Activated naive CD4-positive, alpha-beta T cell treated with anti-CD3 and anti-CD28 coated beads, Interleukin-2, amount 50 U/mL, for 24 hours (primary cell): ENCODE data around the gene OTX1.
"Not testable (repeated sequence)": the region's sequence is repeated elsewhere in the genome, so short reads cannot be mapped to it uniquely, and the experiment has no call there.

Experiments
- H3K27ac Mint-ChIP-seq: one replicate; pipeline ENCODE4 v1.8.0; 2021; ENCODE audit warnings: mild to moderate bottlenecking, mixed read lengths
- H3K27me3 Mint-ChIP-seq: one replicate; pipeline ENCODE4 v1.8.0; 2021; ENCODE audit warnings: mixed read lengths
- H3K36me3 Mint-ChIP-seq: one replicate; pipeline ENCODE4 v1.8.0; 2021; ENCODE audit warnings: mixed read lengths
- H3K4me1 Mint-ChIP-seq: one replicate; pipeline ENCODE4 v1.8.0; 2021; ENCODE audit warnings: mixed read lengths
- H3K4me3 Mint-ChIP-seq: one replicate; pipeline ENCODE4 v1.8.0; 2021; ENCODE audit warnings: mild to moderate bottlenecking, mixed read lengths
- H3K9me3 Mint-ChIP-seq: one replicate; pipeline ENCODE4 v1.8.0; 2021; ENCODE audit warnings: mixed read lengths

OTX1 gene

DNA sequence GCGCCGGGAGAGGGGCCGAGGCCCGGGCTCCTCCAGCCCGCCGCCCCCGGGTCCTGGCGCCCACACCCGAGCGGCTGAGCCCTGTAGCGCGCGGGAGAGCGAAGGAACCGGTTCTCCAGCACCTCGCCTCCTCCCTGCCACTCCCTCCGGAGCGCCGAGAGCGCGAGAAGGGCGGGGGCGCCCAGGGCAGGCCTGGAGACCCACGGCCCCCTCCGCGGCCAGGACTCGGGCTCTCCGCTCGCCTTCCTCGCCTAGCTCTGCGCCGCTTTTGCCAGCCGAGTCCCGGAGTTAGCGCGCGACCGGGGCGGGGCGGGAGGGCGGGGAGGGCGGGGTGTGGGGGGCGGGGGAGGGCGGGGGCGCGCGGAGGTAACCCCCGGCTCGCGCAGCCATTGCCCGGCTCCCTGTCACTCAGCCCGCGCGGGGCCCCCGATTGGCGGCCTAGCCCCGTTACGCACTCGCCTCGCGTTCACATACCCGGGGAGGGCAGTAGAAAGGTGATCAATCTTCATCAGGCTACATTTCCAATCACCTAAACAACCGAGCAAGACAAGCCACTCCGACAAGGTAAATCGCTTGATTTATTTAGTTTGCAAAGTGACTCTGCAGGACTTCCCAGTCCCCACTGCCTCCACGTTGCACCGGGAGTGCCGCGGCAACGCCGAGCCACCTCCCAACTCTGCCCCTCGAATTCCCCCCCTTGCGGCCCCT is at the start of gene OTX1:
OTX1 (plus strand) TSS at position 497 of the 708 bp plus-strand sequence. CDS start 2,161 bp downstream, outside the sequence.
- peak within 1 kb of the TSS; percentile 90 for H3K4me3 Mint-ChIP-seq
- H3K27me3 Mint-ChIP-seq: peaks cover 59% of the 10 kb centered on the region
- peak within 1 kb of the TSS; percentile 51 for H3K27ac Mint-ChIP-seq
- no peaks in the 10 kb centered on the region for H3K9me3 Mint-ChIP-seq
- H3K36me3 Mint-ChIP-seq: peaks cover 7% of the 10 kb centered on the region
- peaks cover 63% of the 10 kb centered on the region for H3K4me1 Mint-ChIP-seq

DNA sequence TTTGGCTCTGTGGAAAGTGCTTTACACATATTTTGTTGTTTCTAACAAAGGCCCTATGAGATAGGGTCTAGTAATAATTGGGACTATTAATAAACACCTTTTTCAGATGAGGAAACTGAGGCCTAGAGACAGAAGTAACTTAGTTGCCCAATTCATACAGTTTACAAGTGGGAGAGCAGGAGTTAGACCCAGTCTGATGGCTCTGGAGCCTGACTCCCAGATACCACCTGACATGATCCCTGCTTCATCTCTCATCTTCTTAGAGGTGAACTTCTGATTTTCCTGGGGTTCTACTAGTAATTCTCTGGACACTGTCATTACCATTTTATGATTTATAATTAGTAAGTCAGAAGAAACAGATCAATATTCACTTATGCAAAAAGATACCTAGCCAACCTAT is 49.1 kb upstream of the OTX1 start:
- no peaks in the 10 kb centered on the region for H3K4me1 Mint-ChIP-seq
- H3K27me3 Mint-ChIP-seq: no peaks in the 10 kb centered on the region
- H3K36me3 Mint-ChIP-seq: peaks cover 17% of the 10 kb centered on the region
- H3K27ac Mint-ChIP-seq: no peak overlapping the region
- no peaks in the 10 kb centered on the region for H3K9me3 Mint-ChIP-seq
- no peak overlapping the region for H3K4me3 Mint-ChIP-seq

DNA sequence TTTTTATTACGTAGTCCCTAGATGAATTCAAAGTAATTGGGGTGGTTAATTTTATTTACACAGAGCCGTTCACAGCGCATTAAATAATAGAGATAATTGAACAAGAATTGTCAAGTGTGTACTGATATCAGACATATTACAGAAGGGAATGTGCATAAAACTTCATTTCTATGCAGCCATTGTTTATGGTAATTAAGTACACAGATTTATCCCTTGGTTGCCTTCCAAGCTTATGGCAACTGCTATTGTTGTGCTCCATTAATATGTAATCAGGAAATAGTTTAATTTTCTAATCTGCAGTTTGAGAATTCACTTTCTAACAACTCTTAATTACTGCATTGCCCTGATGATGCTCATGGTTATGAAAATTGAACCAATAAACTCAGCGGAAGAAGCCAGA is 47.3 kb upstream of the OTX1 start:
- peaks cover 12% of the 10 kb centered on the region for H3K36me3 Mint-ChIP-seq
- no peaks in the 10 kb centered on the region for H3K9me3 Mint-ChIP-seq
- H3K4me3 Mint-ChIP-seq: no peak overlapping the region
- no peak overlapping the region for H3K27ac Mint-ChIP-seq
- H3K27me3 Mint-ChIP-seq: no peaks in the 10 kb centered on the region
- no peaks in the 10 kb centered on the region for H3K4me1 Mint-ChIP-seq

DNA sequence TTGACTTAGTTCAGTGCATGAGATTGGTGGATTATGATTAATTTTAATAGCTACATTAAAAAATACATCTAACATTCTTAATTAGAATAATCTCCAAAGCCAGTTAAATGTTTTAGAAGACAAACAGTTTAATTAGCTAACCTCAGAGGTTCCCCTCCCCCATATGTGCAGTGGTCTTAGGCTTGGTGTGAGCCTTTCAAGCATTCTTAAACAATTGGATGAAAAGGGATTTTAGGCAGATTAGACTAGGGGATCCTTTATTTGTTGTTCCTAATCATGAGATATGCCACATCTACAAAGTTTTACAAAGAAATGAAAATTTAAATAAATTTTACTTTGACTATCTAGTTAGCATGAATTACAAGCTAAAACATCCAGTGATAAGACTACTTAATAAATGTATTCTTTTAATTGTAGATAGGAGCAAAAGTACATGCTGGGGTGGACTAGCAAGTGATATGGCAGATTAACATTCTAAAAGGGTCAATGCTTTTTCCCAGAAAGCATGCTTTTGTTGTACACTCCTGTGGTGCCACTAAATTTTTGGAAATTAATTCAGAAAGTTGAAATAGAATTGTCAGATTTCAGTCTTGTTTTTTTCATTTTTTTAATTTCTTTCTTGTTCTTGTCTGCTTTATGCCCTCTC is 42.7 kb upstream of the OTX1 start:
- no peaks in the 10 kb centered on the region for H3K27me3 Mint-ChIP-seq
- H3K4me1 Mint-ChIP-seq: no peaks in the 10 kb centered on the region
- H3K36me3 Mint-ChIP-seq: peaks cover 10% of the 10 kb centered on the region
- no peak overlapping the region for H3K27ac Mint-ChIP-seq
- no peaks in the 10 kb centered on the region for H3K9me3 Mint-ChIP-seq
- H3K4me3 Mint-ChIP-seq: no peak overlapping the region

DNA sequence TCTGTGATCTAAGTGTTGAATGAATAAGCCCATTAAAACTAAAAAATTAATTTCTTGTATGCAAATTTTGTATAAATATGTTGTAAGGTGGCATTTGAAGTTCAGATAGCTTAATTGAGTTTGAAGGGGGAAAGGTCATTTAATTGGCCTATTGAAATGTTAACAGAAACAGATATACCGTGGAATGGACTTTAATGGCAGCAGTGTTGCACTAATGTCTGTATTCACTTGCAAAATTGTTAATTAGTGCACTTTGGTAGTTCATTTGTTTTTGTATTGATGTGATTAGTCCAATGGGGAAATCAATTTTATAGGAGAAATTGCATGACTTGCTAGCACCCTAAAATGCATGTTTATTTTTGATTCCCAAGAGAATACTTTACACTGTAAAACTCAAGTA is 41.8 kb upstream of the OTX1 start:
- H3K4me1 Mint-ChIP-seq: no peaks in the 10 kb centered on the region

DNA sequence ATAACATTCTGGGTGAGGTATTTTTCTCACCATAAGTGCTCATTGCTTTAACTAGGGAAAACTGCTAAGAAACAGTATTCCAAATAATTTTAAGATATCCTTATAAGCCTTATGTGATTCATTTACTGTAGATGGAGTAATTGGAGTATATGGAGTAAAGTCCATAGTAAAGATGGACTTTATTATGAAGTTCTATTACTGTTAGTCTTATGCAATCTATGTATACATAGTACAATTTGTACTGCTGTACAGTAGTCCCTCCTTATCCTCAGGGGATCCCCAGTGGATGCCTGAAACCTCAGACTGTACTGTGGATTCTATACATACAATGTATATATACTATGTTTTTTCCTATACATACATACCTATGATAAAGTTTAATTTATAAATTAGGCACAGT is 41.1 kb upstream of the OTX1 start:
- Mint-ChIP-seq H3K27me3 (no peaks in the 10 kb centered on the region), H3K36me3 (peaks cover 12% of the 10 kb centered on the region)

More for the DNA sequence above, 41.8 kb upstream of the OTX1 start:
- peaks cover 14% of the 10 kb centered on the region for H3K36me3 Mint-ChIP-seq
- H3K27ac Mint-ChIP-seq: no peak overlapping the region
- no peaks in the 10 kb centered on the region for H3K9me3 Mint-ChIP-seq
- no peak overlapping the region for H3K4me3 Mint-ChIP-seq
- no peaks in the 10 kb centered on the region for H3K27me3 Mint-ChIP-seq

DNA sequence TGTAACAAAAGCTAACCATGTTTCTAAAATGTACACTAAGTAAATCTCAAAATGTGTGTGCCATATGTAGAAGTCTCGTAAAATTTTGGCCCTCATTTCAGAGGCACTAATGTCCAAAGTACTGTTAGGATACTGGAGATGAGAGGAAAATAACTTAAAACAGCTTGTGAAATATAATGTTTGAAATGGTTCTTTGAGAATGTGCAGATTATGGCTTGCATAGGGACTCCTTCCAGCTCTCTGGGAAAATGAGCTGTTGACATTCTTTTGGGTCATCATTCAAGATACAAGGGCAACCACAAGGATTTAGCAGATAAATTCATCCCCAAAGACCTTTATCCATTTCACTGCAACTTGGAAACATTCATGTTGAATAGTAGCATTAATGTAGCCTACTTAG is 38.1 kb upstream of the OTX1 start:
- H3K27me3 Mint-ChIP-seq: no peaks in the 10 kb centered on the region
- no peaks in the 10 kb centered on the region for H3K4me1 Mint-ChIP-seq
- H3K36me3 Mint-ChIP-seq: peaks cover 10% of the 10 kb centered on the region
- no peaks in the 10 kb centered on the region for H3K9me3 Mint-ChIP-seq
- no peak overlapping the region for H3K4me3 Mint-ChIP-seq
- peak overlapping the region; percentile 53 for H3K27ac Mint-ChIP-seq

More for the DNA sequence above, 41.1 kb upstream of the OTX1 start:
- no peak overlapping the region for H3K4me3 Mint-ChIP-seq
- H3K4me1 Mint-ChIP-seq: no peaks in the 10 kb centered on the region
- no peaks in the 10 kb centered on the region for H3K9me3 Mint-ChIP-seq
- H3K27ac Mint-ChIP-seq: no peak overlapping the region

DNA sequence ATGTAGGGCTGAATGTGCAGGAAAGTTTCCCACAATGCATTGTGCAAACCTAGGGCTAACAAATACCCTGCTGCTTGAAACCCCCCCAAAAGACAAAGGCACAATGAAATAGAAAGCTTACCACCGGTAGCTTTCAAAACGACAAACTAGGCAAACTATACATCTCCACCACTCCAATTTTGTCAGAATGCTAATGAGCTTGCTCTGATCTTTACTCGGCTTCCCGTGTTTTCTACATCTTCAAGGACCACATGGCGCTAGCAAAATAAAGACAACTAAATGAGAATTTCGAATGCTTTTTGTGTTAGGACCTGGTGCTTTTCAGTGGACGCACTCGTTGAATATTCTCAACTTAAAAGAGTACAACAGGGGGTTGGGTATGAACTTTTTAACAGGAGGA is 37.2 kb upstream of the OTX1 start:
- Mint-ChIP-seq H3K4me3 (no peak overlapping the region), H3K27ac (no peak overlapping the region), H3K27me3 (no peaks in the 10 kb centered on the region), H3K36me3 (peaks cover 10% of the 10 kb centered on the region), H3K4me1 (no peaks in the 10 kb centered on the region), H3K9me3 (no peaks in the 10 kb centered on the region)

DNA sequence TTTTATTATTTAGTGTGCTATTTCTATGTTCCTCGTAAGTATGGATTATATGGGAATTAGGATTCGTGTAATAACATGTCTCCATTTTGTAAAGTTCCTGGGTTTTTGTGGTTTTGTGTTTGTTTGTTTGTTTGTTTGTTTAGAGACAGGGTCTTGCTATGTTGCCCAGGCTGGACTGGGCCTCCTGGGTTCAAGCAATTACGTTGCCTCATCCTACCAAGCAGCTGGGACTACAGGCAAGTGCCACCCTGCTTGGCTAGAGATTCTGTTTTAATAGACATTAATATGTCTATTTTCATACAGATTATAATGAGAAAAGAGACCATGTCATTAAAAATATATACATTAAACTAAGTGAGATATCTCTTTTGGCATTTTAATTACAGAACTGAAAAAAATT is 35.2 kb upstream of the OTX1 start:
- H3K27ac Mint-ChIP-seq: no peak overlapping the region
- H3K9me3 Mint-ChIP-seq: no peaks in the 10 kb centered on the region
- H3K36me3 Mint-ChIP-seq: peaks cover 10% of the 10 kb centered on the region
- no peaks in the 10 kb centered on the region for H3K27me3 Mint-ChIP-seq
- H3K4me1 Mint-ChIP-seq: no peaks in the 10 kb centered on the region
- H3K4me3 Mint-ChIP-seq: no peak overlapping the region

DNA sequence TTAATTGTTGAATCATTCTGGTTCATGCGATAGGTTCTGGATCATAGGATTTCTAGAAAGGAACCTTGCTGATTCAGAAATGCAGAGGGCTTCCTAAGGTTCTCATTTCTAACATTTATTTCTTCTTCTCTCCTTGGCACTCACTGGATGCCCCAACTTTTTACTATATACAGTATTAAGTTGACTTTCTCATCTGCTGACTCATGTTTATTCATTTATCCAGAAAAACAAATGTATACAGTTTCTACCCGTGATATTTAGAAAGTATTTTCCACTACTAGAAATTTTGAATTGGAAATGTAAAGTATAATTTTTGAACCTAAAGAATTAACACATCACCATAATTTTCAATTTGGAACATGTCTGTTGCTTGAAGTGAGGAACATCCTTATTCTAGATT is 32.2 kb upstream of the OTX1 start:
- H3K9me3 Mint-ChIP-seq: no peaks in the 10 kb centered on the region
- no peaks in the 10 kb centered on the region for H3K4me1 Mint-ChIP-seq
- H3K27me3 Mint-ChIP-seq: no peaks in the 10 kb centered on the region
- H3K36me3 Mint-ChIP-seq: peaks cover 15% of the 10 kb centered on the region
- no peak overlapping the region for H3K27ac Mint-ChIP-seq
- H3K4me3 Mint-ChIP-seq: no peak overlapping the region

DNA sequence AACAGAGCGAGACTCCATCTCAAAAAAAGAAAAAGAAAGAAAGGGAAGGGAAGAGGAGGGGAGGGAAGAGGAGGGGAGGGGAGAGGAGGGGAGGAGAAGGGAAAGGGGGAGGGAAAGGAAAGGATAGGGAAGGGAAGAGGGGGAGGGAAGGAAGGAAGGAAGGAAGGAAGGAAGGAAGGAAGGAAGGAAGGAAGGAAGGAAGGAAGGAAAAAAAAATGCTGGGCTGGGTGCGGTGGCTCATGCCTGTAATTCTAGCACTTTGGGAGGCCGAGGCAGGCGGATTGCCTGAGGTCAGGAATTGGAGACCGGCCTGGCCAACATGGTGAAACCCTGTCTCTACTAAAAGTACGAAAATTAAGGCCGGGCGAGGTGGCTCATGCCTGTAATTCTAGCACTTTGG is 30.9 kb upstream of the OTX1 start:
- not testable (repeated sequence) for H3K27me3 Mint-ChIP-seq, H3K4me1 Mint-ChIP-seq, H3K9me3 Mint-ChIP-seq, H3K4me3 Mint-ChIP-seq, H3K27ac Mint-ChIP-seq
- peaks cover 14% of the 10 kb centered on the region for H3K36me3 Mint-ChIP-seq

DNA sequence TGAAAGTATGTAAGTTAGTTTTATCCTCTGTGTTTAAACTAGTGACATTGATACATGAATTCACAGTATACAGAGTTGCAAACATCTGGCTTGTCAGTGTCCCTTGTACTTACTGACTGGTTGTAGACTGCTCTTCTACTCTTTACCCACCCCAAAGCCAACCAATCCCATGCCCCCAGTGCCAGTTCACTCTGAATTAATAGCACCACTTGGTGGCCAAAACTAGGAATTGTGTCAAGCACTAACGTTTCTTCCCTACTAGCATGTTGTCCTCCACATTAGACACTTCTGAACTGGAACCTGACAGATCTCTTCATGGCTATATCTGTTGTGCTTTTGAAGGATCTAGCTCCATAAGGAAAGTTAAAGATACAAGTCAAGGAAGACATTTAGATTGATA is 27.2 kb upstream of the OTX1 start:
- Mint-ChIP-seq H3K4me3 (no peak overlapping the region), H3K9me3 (no peaks in the 10 kb centered on the region), H3K36me3 (peaks cover 22% of the 10 kb centered on the region), H3K27ac (no peak overlapping the region), H3K27me3 (no peaks in the 10 kb centered on the region), H3K4me1 (no peaks in the 10 kb centered on the region)

DNA sequence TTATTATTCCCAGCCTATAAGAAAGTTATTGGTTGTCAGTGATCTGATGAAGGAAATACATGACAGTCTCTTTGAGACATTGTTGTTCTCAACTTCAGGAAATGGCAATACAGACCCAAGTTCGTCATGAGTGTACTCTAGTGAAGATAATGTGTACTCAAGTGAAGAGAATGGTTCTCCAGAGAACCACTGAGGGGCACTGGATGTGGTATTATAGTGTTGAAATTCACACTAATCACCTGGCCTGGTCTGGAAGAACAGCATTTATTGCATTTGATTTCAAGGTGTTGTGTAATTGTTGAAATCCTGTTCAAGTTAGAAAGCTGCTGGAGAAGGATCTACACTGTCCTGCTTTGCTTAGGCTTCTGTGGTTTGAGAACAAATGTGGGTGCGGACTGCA is 23.4 kb upstream of the OTX1 start:
- Mint-ChIP-seq H3K4me3 (no peak overlapping the region), H3K27me3 (no peaks in the 10 kb centered on the region), H3K9me3 (no peaks in the 10 kb centered on the region), H3K36me3 (peaks cover 18% of the 10 kb centered on the region), H3K4me1 (no peaks in the 10 kb centered on the region), H3K27ac (no peak overlapping the region)

DNA sequence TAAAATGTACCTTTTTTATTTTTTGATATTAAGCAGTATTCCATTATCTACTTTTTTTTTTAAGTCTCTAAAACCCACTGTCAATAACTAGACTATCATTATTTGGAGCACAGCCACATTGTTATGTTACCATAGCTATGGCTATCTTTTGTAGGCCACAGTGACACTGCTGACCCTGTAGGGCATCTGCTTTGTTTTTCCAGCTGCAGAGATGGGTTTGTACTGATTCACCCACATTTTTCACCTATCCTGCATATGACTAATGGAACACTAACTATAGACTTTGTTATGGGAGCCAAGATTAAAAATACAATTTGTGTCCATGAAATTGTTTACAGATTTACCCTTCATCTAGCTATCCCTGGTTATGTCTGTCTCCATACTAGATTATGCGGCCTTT is 21.6 kb upstream of the OTX1 start:
- H3K27me3 Mint-ChIP-seq: no peaks in the 10 kb centered on the region
- H3K9me3 Mint-ChIP-seq: no peaks in the 10 kb centered on the region
- H3K27ac Mint-ChIP-seq: no peak overlapping the region
- no peak overlapping the region for H3K4me3 Mint-ChIP-seq
- H3K4me1 Mint-ChIP-seq: no peaks in the 10 kb centered on the region
- H3K36me3 Mint-ChIP-seq: peaks cover 11% of the 10 kb centered on the region

DNA sequence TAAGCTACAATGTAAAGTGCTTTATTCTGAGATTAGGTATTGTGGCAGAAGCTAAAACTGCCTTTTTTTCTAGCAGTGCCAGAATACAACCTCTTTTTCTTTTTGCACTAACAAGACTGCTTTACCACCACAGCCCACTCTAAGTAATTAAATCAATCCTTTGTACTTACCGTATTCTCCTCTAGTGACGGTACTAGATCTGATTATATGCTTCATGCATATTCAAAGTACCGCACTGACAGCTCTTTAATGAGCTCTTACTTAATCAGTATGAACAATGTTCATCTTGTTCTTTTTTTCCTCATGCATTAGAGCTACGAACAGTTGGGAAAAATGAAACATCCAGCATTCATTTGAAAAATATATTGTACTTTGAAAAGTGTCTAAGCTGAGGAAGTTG is 16.1 kb upstream of the OTX1 start:
- peaks cover 8% of the 10 kb centered on the region for H3K36me3 Mint-ChIP-seq

DNA sequence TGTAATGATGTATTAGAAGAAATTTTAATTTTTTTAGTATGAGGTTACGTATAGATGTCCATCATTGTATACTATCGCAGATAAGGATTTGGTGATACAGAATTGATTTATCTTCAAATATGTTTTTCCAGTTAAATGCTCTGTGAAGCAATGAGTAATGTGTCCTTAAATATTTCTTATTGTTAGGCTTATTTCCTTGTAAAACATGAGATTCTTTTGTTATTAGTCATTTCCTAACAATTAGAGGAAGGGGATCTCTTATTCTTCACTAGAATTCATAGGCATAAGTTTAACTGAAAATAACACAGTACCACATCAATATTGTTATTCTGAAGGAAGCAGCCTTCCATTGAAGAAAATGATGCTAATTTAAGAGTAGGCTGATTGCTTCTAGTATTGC is 15.5 kb upstream of the OTX1 start:
- no peak overlapping the region for H3K27ac Mint-ChIP-seq
- no peak overlapping the region for H3K4me3 Mint-ChIP-seq

More for the DNA sequence above, 16.1 kb upstream of the OTX1 start:
- Mint-ChIP-seq H3K9me3 (no peaks in the 10 kb centered on the region), H3K4me3 (no peak overlapping the region), H3K27me3 (no peaks in the 10 kb centered on the region), H3K4me1 (no peaks in the 10 kb centered on the region), H3K27ac (no peak overlapping the region)

DNA sequence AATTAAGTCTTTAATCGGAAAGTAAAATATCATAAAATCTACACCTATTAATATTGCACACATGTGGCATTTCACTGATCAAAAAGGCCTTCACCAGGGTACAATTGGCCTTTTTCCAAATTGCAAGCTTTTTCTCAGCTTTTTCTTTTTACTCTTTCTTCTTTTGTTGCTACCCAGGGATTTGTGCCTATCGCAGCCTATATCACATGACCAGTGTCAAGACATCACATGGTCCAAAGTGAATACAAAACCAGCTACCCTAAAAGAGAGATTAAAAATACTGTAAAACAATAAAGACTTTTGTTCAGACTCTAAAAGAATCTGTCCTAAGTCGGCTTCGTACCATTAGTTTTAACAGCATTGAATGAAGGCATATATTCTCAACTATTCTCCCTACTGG is 15.0 kb upstream of the OTX1 start:
- Mint-ChIP-seq H3K27ac (no peak overlapping the region), H3K4me3 (no peak overlapping the region), H3K4me1 (no peaks in the 10 kb centered on the region), H3K9me3 (no peaks in the 10 kb centered on the region), H3K27me3 (no peaks in the 10 kb centered on the region), H3K36me3 (peaks cover 8% of the 10 kb centered on the region)

More for the DNA sequence above, 15.5 kb upstream of the OTX1 start:
- Mint-ChIP-seq H3K27me3 (no peaks in the 10 kb centered on the region), H3K4me1 (no peaks in the 10 kb centered on the region), H3K9me3 (no peaks in the 10 kb centered on the region), H3K36me3 (peaks cover 8% of the 10 kb centered on the region)
